Astrocyte of the spinal cord (primary cell): ENCODE measurements around the gene SLC26A3.
A peak's percentile ranks its signal among the peaks of the same experiment; 100 is the strongest.

Experiments used
- DNase-seq: peaks from one replicate; pipeline ENCODE4 v3.0.0; 2011; ENCODE audit warnings: low read depth, low spot score
- H3K4me3 ChIP-seq: 2 replicates; pipeline ENCODE4 v1.5.1; 2011; ENCODE audit warnings: low read depth, mild to moderate bottlenecking, low read length, moderate library complexity
- in situ Hi-C: cut with HindIII; loops from 2 replicates; pipeline ENCODE4 v1.10.0; 2017; ENCODE audit warnings: low sequenced_read_pairs
- TF ChIP-seq, protein P1 (sequence below): IDR thresholded peaks from 2 replicates; pipeline ENCODE4 v1.5.1; 2012; ENCODE audit warnings: low read depth, mild to moderate bottlenecking, low read length, inconsistent platforms

The SLC26A3 gene

GRCh38 chr7:107816011-107816566, 13.1 kb upstream of the SLC26A3 start:
- TF ChIP-seq, protein P1, sequence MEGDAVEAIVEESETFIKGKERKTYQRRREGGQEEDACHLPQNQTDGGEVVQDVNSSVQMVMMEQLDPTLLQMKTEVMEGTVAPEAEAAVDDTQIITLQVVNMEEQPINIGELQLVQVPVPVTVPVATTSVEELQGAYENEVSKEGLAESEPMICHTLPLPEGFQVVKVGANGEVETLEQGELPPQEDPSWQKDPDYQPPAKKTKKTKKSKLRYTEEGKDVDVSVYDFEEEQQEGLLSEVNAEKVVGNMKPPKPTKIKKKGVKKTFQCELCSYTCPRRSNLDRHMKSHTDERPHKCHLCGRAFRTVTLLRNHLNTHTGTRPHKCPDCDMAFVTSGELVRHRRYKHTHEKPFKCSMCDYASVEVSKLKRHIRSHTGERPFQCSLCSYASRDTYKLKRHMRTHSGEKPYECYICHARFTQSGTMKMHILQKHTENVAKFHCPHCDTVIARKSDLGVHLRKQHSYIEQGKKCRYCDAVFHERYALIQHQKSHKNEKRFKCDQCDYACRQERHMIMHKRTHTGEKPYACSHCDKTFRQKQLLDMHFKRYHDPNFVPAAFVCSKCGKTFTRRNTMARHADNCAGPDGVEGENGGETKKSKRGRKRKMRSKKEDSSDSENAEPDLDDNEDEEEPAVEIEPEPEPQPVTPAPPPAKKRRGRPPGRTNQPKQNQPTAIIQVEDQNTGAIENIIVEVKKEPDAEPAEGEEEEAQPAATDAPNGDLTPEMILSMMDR = no peak
- H3K4me3 ChIP-seq = no peak overlapping the region
- in situ Hi-C loops = no loop called here
- DNase-seq = peak; percentile 10

- TF ChIP-seq, protein P1 = no peak
- no peak for DNase-seq
- in situ Hi-C loops = no loop called here
- H3K4me3 ChIP-seq = no peak overlapping the region
Measured at GRCh38 chr7:107815254-107815882, 12.3 kb upstream of the SLC26A3 start.

- in situ Hi-C loops = no loop called here
- no peak overlapping the region for H3K4me3 ChIP-seq
- DNase-seq = no peak
- TF ChIP-seq, protein P1 = no peak
Measured at GRCh38 chr7:107813524-107813923, 10.5 kb upstream of the SLC26A3 start.

DNA sequence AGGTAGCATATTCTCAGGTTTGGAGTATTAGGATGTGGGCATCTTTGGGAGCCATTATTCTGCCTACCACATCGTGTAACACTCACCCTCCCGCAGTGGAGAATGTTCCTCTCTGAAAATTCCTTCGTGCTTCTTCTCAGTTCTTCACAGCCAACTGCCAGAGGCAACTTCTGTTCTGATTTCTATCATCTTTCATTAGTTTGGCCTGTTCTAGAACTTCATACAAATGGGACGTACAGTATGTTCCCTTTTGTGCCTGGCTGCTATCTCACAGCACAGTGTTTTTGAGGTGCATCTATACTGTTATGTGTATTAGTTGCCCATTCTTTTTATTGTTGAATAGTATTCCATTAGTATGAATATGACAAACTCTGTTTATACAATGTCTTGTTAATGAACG, 8.9 kb upstream of the SLC26A3 start:
- TF ChIP-seq, protein P1 = no peak
- in situ Hi-C loops = no loop called here
- no peak for DNase-seq

DNA sequence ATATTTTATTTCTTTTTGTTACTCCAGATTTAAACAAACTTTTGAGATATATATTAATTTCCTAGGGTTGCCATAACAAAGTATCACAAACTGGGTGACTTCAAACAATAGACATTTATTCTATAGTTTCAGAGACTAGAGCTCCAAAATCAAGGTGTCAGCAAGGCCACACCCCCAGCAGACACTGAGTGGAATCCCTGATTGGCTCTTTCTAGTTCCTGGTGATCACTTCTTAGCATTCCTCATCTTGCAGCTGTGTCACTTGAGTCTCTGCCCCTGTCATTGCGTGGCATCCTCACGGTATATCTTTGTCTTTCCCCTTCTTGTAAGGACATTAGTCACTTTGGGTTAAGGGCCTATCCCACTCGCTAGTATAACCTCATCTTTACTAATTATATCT, 7.6 kb upstream of the SLC26A3 start:
- in situ Hi-C loops = no loop called here
- TF ChIP-seq, protein P1 = no peak
- H3K4me3 ChIP-seq = no peak overlapping the region
- no peak for DNase-seq

More for the DNA sequence above, 8.9 kb upstream of the SLC26A3 start:
- no peak overlapping the region for H3K4me3 ChIP-seq

DNA sequence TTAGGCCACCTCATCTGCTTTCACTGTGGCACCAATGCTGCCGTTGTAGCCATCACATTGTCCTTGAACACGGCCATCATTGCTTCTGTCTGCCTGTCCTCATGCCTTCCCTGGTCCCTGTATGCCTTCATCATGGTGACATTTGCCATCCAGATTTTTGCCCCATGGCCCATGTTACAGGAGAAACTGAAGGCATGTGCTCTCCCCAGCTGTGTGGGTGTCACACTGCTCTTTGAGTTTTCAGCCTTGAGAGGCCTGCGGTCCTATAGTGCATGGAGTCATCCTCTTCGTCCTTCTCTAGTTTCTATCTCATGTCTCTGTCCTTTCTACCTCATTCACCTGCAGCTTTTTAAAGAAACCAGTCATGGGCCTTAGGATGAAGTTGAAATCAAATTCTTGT, 6.2 kb upstream of the SLC26A3 start:
- in situ Hi-C loops = no loop called here
- no peak for DNase-seq
- no peak overlapping the region for H3K4me3 ChIP-seq
- TF ChIP-seq, protein P1 = no peak
